HEK293 (cell line): ENCODE data around the gene PAPSS1.

ENCODE experiments used
- EGR2 ChIP-seq: fragments of 450-650 bp; formaldehyde crosslinking; IDR thresholded peaks from 2 replicates; pipeline ENCODE4 v1.5.1; 2016; ENCODE audit warnings: low read depth, missing biosample characterization, missing genetic modification characterization
- FEZF1 ChIP-seq: fragments of 450-650 bp; formaldehyde crosslinking; IDR thresholded peaks from 2 replicates; pipeline ENCODE4 v1.5.1; 2016; ENCODE audit warnings: missing biosample characterization, missing genetic modification characterization
- GLIS1 ChIP-seq: fragments of 450-650 bp; formaldehyde crosslinking; IDR thresholded peaks from 2 replicates; pipeline ENCODE4 v1.5.1; 2016; ENCODE audit warnings: missing biosample characterization, missing genetic modification characterization
- MEIS1 ChIP-seq: sonication (generic); formaldehyde crosslinking; IDR thresholded peaks from 2 replicates; pipeline ENCODE4 v1.8.1; 2022; ENCODE audit warnings: missing genetic modification reagents, mild to moderate bottlenecking, borderline replicate concordance
- MYNN ChIP-seq: fragments of 450-650 bp; formaldehyde crosslinking; IDR thresholded peaks from 2 replicates; pipeline ENCODE4 v1.5.1; 2016; ENCODE audit warnings: missing biosample characterization, missing genetic modification characterization, borderline replicate concordance
- OSR2 ChIP-seq: fragments of 450-650 bp; formaldehyde crosslinking; IDR thresholded peaks from 2 replicates; pipeline ENCODE4 v1.5.1; 2016; ENCODE audit warnings: missing biosample characterization, missing genetic modification characterization
- WT1 ChIP-seq: fragments of 450-650 bp; formaldehyde crosslinking; IDR thresholded peaks from 2 replicates; pipeline ENCODE4 v1.5.1; 2016; ENCODE audit warnings: missing biosample characterization, missing genetic modification characterization
- ZNF24 ChIP-seq: fragments of 450-650 bp; formaldehyde crosslinking; IDR thresholded peaks from 2 replicates; pipeline ENCODE4 v1.5.1; 2016; ENCODE audit warnings: missing biosample characterization, missing genetic modification characterization
- ZNF37A ChIP-seq: fragments of 450-650 bp; IDR thresholded peaks from 2 replicates; pipeline ENCODE4 v1.5.1; 2018; ENCODE audit warnings: missing biosample characterization, missing genetic modification characterization
- ZNF596 ChIP-seq: fragments of 450-650 bp; IDR thresholded peaks from 2 replicates; pipeline ENCODE4 v1.5.0; 2018; ENCODE audit warnings: missing biosample characterization, mild to moderate bottlenecking, missing genetic modification characterization, moderate library complexity
- ZNF610 ChIP-seq: fragments of 450-650 bp; formaldehyde crosslinking; IDR thresholded peaks from 2 replicates; pipeline ENCODE4 v1.5.1; 2016; ENCODE audit warnings: missing biosample characterization, missing genetic modification characterization, borderline replicate concordance
- ZNF747 ChIP-seq: fragments of 450-650 bp; formaldehyde crosslinking; IDR thresholded peaks from 2 replicates; pipeline ENCODE4 v1.5.1; 2016; ENCODE audit warnings: missing biosample characterization, missing genetic modification characterization
- ZNF777 ChIP-seq: fragments of 450-650 bp; formaldehyde crosslinking; IDR thresholded peaks from 2 replicates; pipeline ENCODE4 v1.5.1; 2017; ENCODE audit warnings: missing biosample characterization, missing genetic modification characterization, borderline replicate concordance
- ZNF837 ChIP-seq: fragments of 450-650 bp; formaldehyde crosslinking; IDR thresholded peaks from 2 replicates; pipeline ENCODE4 v1.5.1; 2016; ENCODE audit warnings: missing biosample characterization, missing genetic modification characterization
- TF ChIP-seq, protein P1 (sequence below): fragments of 450-650 bp; formaldehyde crosslinking; IDR thresholded peaks from 2 replicates; pipeline ENCODE4 v1.5.1; 2017; ENCODE audit warnings: missing biosample characterization, missing genetic modification characterization
- TF ChIP-seq, protein P2 (sequence below): fragments of 450-650 bp; formaldehyde crosslinking; IDR thresholded peaks from 2 replicates; pipeline ENCODE4 v1.5.1; 2016; ENCODE audit warnings: missing biosample characterization, missing genetic modification characterization, borderline replicate concordance
- TF ChIP-seq, protein P3 (sequence below): fragments of 450-650 bp; formaldehyde crosslinking; IDR thresholded peaks from 2 replicates; pipeline ENCODE4 v1.5.1; 2016; ENCODE audit warnings: missing biosample characterization, missing genetic modification characterization
- TF ChIP-seq, protein P4 (sequence below): fragments of 450-650 bp; formaldehyde crosslinking; IDR thresholded peaks from 2 replicates; pipeline ENCODE4 v1.5.1; 2017; ENCODE audit warnings: missing biosample characterization, missing genetic modification characterization
- TF ChIP-seq, protein P5 (sequence below): fragments of 450-650 bp; formaldehyde crosslinking; IDR thresholded peaks from 2 replicates; pipeline ENCODE4 v1.5.1; 2017; ENCODE audit warnings: missing biosample characterization, missing genetic modification characterization
- TF ChIP-seq, protein P6 (sequence below): fragments of 450-650 bp; IDR thresholded peaks from 2 replicates; pipeline ENCODE4 v1.5.1; 2018; ENCODE audit warnings: missing biosample characterization, mild to moderate bottlenecking, missing genetic modification characterization
- TF ChIP-seq, protein P7 (sequence below): fragments of 450-650 bp; formaldehyde crosslinking; IDR thresholded peaks from 2 replicates; pipeline ENCODE4 v1.5.1; 2016; ENCODE audit warnings: missing biosample characterization, missing genetic modification characterization
- TF ChIP-seq, protein P8 (sequence below): fragments of 450-650 bp; formaldehyde crosslinking; IDR thresholded peaks from 2 replicates; pipeline ENCODE4 v1.5.1; 2016; ENCODE audit warnings: missing biosample characterization, missing genetic modification characterization

Gene PAPSS1

DNA sequence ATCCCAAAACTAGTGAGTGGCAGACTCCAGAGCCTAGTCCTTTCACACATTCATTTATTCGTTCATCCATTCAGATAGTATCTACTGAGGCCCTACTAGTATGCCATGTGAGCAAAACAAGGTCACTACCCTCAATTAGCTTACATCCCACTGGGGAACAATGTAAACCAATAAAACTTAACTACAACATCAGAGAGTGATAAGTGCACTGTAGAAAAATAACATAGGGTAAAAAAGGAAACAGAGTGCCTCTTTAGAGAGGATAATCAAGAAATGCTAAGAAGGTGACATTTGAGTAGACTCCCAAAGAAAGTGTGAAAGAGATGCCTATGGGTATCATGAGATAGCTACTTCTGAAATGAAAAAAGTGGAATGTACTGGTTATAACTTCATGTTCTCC is 18.5 kb downstream of the PAPSS1 start (continued):
- 0 out of 2 replicates have a peak, but pooled peaks have one; percentile 21 for TF ChIP-seq ZNF596 (tag by site-specific recombination)
- TF ChIP-seq ZNF610 (tag by site-specific recombination), result no peak
- TF ChIP-seq EGR2 (tag by site-specific recombination), result no peak
- TF ChIP-seq MYNN (tag by site-specific recombination), result no peak
- no peak for TF ChIP-seq ZNF37A (tag by site-specific recombination)
- TF ChIP-seq ZNF24 (tag by site-specific recombination), result no peak
- TF ChIP-seq, protein P1, sequence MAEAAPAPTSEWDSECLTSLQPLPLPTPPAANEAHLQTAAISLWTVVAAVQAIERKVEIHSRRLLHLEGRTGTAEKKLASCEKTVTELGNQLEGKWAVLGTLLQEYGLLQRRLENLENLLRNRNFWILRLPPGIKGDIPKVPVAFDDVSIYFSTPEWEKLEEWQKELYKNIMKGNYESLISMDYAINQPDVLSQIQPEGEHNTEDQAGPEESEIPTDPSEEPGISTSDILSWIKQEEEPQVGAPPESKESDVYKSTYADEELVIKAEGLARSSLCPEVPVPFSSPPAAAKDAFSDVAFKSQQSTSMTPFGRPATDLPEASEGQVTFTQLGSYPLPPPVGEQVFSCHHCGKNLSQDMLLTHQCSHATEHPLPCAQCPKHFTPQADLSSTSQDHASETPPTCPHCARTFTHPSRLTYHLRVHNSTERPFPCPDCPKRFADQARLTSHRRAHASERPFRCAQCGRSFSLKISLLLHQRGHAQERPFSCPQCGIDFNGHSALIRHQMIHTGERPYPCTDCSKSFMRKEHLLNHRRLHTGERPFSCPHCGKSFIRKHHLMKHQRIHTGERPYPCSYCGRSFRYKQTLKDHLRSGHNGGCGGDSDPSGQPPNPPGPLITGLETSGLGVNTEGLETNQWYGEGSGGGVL (tag by site-specific recombination), result no peak
- no peak for TF ChIP-seq ZNF837
- no peak for TF ChIP-seq ZNF777 (tag by site-specific recombination)
- TF ChIP-seq MEIS1, result no peak
- no peak for TF ChIP-seq ZNF747
- TF ChIP-seq, protein P2, sequence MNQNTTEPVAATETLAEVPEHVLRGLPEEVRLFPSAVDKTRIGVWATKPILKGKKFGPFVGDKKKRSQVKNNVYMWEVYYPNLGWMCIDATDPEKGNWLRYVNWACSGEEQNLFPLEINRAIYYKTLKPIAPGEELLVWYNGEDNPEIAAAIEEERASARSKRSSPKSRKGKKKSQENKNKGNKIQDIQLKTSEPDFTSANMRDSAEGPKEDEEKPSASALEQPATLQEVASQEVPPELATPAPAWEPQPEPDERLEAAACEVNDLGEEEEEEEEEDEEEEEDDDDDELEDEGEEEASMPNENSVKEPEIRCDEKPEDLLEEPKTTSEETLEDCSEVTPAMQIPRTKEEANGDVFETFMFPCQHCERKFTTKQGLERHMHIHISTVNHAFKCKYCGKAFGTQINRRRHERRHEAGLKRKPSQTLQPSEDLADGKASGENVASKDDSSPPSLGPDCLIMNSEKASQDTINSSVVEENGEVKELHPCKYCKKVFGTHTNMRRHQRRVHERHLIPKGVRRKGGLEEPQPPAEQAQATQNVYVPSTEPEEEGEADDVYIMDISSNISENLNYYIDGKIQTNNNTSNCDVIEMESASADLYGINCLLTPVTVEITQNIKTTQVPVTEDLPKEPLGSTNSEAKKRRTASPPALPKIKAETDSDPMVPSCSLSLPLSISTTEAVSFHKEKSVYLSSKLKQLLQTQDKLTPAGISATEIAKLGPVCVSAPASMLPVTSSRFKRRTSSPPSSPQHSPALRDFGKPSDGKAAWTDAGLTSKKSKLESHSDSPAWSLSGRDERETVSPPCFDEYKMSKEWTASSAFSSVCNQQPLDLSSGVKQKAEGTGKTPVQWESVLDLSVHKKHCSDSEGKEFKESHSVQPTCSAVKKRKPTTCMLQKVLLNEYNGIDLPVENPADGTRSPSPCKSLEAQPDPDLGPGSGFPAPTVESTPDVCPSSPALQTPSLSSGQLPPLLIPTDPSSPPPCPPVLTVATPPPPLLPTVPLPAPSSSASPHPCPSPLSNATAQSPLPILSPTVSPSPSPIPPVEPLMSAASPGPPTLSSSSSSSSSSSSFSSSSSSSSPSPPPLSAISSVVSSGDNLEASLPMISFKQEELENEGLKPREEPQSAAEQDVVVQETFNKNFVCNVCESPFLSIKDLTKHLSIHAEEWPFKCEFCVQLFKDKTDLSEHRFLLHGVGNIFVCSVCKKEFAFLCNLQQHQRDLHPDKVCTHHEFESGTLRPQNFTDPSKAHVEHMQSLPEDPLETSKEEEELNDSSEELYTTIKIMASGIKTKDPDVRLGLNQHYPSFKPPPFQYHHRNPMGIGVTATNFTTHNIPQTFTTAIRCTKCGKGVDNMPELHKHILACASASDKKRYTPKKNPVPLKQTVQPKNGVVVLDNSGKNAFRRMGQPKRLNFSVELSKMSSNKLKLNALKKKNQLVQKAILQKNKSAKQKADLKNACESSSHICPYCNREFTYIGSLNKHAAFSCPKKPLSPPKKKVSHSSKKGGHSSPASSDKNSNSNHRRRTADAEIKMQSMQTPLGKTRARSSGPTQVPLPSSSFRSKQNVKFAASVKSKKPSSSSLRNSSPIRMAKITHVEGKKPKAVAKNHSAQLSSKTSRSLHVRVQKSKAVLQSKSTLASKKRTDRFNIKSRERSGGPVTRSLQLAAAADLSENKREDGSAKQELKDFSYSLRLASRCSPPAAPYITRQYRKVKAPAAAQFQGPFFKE (tag by site-specific recombination), result no peak
- peak; percentile 46 for TF ChIP-seq GLIS1 (tag by site-specific recombination)
- TF ChIP-seq, protein P3, sequence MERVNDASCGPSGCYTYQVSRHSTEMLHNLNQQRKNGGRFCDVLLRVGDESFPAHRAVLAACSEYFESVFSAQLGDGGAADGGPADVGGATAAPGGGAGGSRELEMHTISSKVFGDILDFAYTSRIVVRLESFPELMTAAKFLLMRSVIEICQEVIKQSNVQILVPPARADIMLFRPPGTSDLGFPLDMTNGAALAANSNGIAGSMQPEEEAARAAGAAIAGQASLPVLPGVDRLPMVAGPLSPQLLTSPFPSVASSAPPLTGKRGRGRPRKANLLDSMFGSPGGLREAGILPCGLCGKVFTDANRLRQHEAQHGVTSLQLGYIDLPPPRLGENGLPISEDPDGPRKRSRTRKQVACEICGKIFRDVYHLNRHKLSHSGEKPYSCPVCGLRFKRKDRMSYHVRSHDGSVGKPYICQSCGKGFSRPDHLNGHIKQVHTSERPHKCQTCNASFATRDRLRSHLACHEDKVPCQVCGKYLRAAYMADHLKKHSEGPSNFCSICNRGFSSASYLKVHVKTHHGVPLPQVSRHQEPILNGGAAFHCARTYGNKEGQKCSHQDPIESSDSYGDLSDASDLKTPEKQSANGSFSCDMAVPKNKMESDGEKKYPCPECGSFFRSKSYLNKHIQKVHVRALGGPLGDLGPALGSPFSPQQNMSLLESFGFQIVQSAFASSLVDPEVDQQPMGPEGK, result no peak
- TF ChIP-seq, protein P4, sequence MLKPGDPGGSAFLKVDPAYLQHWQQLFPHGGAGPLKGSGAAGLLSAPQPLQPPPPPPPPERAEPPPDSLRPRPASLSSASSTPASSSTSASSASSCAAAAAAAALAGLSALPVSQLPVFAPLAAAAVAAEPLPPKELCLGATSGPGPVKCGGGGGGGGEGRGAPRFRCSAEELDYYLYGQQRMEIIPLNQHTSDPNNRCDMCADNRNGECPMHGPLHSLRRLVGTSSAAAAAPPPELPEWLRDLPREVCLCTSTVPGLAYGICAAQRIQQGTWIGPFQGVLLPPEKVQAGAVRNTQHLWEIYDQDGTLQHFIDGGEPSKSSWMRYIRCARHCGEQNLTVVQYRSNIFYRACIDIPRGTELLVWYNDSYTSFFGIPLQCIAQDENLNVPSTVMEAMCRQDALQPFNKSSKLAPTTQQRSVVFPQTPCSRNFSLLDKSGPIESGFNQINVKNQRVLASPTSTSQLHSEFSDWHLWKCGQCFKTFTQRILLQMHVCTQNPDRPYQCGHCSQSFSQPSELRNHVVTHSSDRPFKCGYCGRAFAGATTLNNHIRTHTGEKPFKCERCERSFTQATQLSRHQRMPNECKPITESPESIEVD, result peak; percentile 86
- TF ChIP-seq WT1 (tag by site-specific recombination), result peak; percentile 76; the same call in 1 of the 2 replicates
- TF ChIP-seq, protein P5, sequence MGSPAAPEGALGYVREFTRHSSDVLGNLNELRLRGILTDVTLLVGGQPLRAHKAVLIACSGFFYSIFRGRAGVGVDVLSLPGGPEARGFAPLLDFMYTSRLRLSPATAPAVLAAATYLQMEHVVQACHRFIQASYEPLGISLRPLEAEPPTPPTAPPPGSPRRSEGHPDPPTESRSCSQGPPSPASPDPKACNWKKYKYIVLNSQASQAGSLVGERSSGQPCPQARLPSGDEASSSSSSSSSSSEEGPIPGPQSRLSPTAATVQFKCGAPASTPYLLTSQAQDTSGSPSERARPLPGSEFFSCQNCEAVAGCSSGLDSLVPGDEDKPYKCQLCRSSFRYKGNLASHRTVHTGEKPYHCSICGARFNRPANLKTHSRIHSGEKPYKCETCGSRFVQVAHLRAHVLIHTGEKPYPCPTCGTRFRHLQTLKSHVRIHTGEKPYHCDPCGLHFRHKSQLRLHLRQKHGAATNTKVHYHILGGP, result no peak
- TF ChIP-seq FEZF1 (tag by site-specific recombination), result peak; percentile 94
- TF ChIP-seq, protein P6, sequence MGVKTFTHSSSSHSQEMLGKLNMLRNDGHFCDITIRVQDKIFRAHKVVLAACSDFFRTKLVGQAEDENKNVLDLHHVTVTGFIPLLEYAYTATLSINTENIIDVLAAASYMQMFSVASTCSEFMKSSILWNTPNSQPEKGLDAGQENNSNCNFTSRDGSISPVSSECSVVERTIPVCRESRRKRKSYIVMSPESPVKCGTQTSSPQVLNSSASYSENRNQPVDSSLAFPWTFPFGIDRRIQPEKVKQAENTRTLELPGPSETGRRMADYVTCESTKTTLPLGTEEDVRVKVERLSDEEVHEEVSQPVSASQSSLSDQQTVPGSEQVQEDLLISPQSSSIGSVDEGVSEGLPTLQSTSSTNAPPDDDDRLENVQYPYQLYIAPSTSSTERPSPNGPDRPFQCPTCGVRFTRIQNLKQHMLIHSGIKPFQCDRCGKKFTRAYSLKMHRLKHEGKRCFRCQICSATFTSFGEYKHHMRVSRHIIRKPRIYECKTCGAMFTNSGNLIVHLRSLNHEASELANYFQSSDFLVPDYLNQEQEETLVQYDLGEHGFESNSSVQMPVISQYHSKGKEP (tag by site-specific recombination), result no peak
- TF ChIP-seq, protein P7, sequence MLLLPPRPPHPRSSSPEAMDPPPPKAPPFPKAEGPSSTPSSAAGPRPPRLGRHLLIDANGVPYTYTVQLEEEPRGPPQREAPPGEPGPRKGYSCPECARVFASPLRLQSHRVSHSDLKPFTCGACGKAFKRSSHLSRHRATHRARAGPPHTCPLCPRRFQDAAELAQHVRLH (tag by site-specific recombination), result peak; percentile 84
- TF ChIP-seq, protein P8, sequence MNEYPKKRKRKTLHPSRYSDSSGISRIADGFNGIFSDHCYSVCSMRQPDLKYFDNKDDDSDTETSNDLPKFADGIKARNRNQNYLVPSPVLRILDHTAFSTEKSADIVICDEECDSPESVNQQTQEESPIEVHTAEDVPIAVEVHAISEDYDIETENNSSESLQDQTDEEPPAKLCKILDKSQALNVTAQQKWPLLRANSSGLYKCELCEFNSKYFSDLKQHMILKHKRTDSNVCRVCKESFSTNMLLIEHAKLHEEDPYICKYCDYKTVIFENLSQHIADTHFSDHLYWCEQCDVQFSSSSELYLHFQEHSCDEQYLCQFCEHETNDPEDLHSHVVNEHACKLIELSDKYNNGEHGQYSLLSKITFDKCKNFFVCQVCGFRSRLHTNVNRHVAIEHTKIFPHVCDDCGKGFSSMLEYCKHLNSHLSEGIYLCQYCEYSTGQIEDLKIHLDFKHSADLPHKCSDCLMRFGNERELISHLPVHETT (tag by site-specific recombination), result no peak
- TF ChIP-seq OSR2 (tag by site-specific recombination), result peak; percentile 79
